HEK293 (cell line): ENCODE results near the gene C19orf33.

Experiments used
- CTCF ChIP-seq: fragments of 450-650 bp; formaldehyde crosslinking; IDR thresholded peaks from 2 replicates; pipeline ENCODE4 v1.5.1; 2016; ENCODE audit warnings: missing biosample characterization, missing genetic modification characterization
- PRDM1 ChIP-seq: fragments of 450-650 bp; formaldehyde crosslinking; IDR thresholded peaks from 2 replicates; pipeline ENCODE4; 2016; ENCODE audit warnings: missing biosample characterization, missing genetic modification characterization
- YY1 ChIP-seq: fragments of 450-650 bp; formaldehyde crosslinking; IDR thresholded peaks from 2 replicates; pipeline ENCODE4 v1.5.1; 2018; ENCODE audit warnings: missing biosample characterization, missing genetic modification characterization
- ZBTB8A ChIP-seq: fragments of 450-650 bp; formaldehyde crosslinking; IDR thresholded peaks from 2 replicates; pipeline ENCODE4 v1.5.1; 2016; ENCODE audit warnings: missing biosample characterization, missing genetic modification characterization
- ZFP3 ChIP-seq: fragments of 450-650 bp; formaldehyde crosslinking; IDR thresholded peaks from 2 replicates; pipeline ENCODE4 v1.5.1; 2016; ENCODE audit warnings: low read depth, missing biosample characterization, missing genetic modification characterization
- ZNF121 ChIP-seq: fragments of 450-650 bp; formaldehyde crosslinking; IDR thresholded peaks from 2 replicates; pipeline ENCODE4 v1.5.1; 2016; ENCODE audit warnings: missing biosample characterization, missing genetic modification characterization
- ZNF350 ChIP-seq: fragments of 450-650 bp; formaldehyde crosslinking; IDR thresholded peaks from 2 replicates; pipeline ENCODE4 v1.5.0; 2017; ENCODE audit warnings: missing biosample characterization, mild to moderate bottlenecking, missing genetic modification characterization
- ZNF423 ChIP-seq: fragments of 450-650 bp; formaldehyde crosslinking; IDR thresholded peaks from 2 replicates; pipeline ENCODE4 v1.5.1; 2016; ENCODE audit warnings: missing biosample characterization, missing genetic modification characterization
- ZNF433 ChIP-seq: fragments of 450-650 bp; formaldehyde crosslinking; IDR thresholded peaks from 2 replicates; pipeline ENCODE4 v1.5.1; 2016; ENCODE audit warnings: missing biosample characterization, missing genetic modification characterization, low read depth
- ZNF558 ChIP-seq: fragments of 450-650 bp; formaldehyde crosslinking; IDR thresholded peaks from 2 replicates; pipeline ENCODE4 v1.5.1; 2016; ENCODE audit warnings: missing biosample characterization, missing genetic modification characterization
- ZSCAN16 ChIP-seq: fragments of 450-650 bp; formaldehyde crosslinking; IDR thresholded peaks from 2 replicates; pipeline ENCODE4 v1.5.1; 2016; ENCODE audit warnings: missing biosample characterization, missing genetic modification characterization
- TF ChIP-seq, protein P1 (sequence below): IDR thresholded peaks from 2 replicates; pipeline ENCODE4 v1.6.1; 2011; ENCODE audit warnings: mild to moderate bottlenecking, low read depth, low read length, borderline replicate concordance

GRCh38 chr19:38285567-38285966, 18.5 kb upstream of the C19orf33 start:
- TF ChIP-seq CTCF (tag by site-specific recombination) (no peak), ZNF558 (tag by site-specific recombination) (no peak), YY1 (tag by site-specific recombination) (no peak), ZSCAN16 (no peak), ZNF423 (tag by site-specific recombination) (no peak), ZBTB8A (no peak), ZNF433 (tag by site-specific recombination) (no peak), ZFP3 (tag by site-specific recombination) (no peak), ZNF121 (tag by site-specific recombination) (no peak), ZNF350 (no peak), PRDM1 (tag by site-specific recombination) (no peak)
- TF ChIP-seq, protein P1, sequence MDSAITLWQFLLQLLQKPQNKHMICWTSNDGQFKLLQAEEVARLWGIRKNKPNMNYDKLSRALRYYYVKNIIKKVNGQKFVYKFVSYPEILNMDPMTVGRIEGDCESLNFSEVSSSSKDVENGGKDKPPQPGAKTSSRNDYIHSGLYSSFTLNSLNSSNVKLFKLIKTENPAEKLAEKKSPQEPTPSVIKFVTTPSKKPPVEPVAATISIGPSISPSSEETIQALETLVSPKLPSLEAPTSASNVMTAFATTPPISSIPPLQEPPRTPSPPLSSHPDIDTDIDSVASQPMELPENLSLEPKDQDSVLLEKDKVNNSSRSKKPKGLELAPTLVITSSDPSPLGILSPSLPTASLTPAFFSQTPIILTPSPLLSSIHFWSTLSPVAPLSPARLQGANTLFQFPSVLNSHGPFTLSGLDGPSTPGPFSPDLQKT: no peak
